NCI-H526 treated with DMSO at 0.1 percent for 48 hours (cell line): ENCODE data around the gene CACNB2.
"Not testable (repeated sequence)": the region's sequence is repeated elsewhere in the genome, so short reads cannot be mapped to it uniquely, and the experiment has no call there.

ENCODE experiments used
- DNase-seq: peaks from one replicate; lab custom pipeline; 2025; lab: John Stamatoyannopoulos, UW

Gene CACNB2

DNA sequence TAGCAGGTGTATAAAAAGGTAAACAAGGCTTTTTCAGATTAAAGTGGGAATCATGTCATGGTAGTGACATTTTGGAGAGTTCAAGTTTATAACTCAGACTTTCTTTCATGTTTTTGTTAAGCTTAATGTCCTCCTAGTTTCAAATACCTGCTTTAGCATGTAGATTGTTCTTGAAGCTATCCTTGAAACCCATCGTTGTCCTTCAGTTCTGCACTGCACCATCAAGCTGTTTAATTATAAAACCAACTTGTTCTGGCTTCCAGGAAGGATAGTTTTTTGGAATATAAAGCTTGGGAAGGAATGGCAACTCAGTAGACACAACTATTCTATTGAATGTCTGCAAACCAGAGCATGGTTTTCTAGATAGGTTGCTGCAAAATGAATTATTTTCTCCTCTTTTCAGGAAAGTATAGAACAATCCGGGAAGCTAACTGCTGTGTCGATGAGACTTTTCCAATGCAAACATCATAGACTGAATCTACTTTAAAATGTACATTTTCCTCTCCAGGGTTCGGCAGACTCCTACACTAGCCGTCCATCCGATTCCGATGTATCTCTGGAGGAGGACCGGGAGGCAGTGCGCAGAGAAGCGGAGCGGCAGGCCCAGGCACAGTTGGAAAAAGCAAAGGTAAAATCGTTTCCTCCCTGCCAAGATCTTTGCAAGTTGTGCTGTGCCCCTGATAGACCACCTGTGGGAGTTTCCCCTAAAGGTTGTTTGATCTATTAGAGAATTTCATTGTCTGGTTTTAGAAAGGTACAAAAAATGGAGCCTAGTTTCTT is 261.4 kb downstream of the CACNB2 start:
- DNase-seq: no peak

DNA sequence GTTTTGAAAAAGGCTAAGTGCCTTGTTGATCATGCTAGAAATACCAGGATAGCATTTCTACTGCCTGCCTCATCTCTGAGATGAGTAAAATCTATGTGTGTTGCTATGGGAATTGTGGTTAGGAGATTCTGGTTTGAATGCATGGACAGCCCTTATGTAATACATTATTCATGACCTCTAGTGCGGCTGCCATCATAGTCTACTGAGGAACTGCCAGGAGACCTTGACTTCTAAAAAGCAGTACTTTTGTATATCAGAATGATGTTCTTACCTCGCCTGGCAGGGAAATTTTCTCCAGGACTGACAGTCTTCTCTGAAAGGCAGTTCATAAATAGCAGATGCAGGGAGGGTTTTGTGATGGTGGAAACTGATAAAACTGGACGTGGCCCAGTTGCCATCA is 262.6 kb downstream of the CACNB2 start:
- peak; percentile 35 for DNase-seq

DNA sequence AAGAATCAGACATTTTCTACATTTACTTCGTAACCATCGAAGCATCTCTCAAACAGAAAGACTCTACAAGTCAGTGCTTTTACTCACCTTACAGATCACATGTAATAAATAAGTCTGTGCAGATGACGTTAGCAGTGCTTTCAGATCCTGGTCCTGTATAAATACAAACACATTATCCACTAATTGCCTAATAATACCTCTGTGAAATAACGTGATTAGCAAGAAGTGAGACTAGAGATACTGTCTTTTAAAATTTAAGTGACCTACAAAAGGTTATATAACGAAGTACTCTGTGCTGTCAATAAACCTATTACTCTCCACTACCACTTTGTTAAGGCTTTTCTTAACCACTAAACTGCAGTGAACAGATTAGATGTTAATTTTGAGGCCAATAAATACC is 264.3 kb downstream of the CACNB2 start:
- no peak for DNase-seq

GRCh38 chr10:18406136-18406535 is 265.9 kb downstream of the CACNB2 start:
- DNase-seq: no peak

GRCh38 chr10:18409599-18410397 is 269.6 kb downstream of the CACNB2 start:
- DNase-seq: no peak

- no peak for DNase-seq
These were observed 273.8 kb downstream of the CACNB2 start for GRCh38 chr10:18414061-18414460.

DNA sequence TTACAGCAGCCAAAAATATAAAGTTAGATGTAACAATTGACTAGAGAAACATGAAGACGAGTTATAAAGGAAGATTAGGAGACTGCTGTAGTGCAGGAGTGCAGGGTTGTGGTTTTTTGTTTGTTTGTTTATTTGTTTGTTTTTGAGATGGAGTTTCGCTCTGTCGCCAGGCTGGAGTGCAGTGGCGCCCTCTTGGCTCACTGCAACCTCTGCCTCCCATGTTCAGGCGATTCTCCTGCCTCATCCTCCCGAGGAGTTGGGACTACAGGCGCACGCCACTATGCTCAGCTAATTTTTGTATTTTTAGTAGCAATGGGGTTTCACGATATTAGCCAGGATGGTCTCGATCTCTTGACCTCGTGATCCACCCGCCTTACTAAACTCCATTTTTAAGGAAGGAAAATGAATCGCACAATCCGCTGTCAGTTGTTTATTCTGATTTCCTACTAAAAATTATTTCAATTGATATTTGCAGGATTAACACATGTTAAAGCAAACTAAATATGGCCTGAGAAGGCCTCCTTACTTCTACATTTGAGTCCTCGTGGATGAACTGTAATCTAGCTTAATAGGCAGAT is 277.8 kb downstream of the CACNB2 start:
- DNase-seq: no peak

GRCh38 chr10:18418541-18419215 is 278.5 kb downstream of the CACNB2 start:
- no peak for DNase-seq

- DNase-seq: no peak
These were observed 279.7 kb downstream of the CACNB2 start for GRCh38 chr10:18419945-18420344.

DNA sequence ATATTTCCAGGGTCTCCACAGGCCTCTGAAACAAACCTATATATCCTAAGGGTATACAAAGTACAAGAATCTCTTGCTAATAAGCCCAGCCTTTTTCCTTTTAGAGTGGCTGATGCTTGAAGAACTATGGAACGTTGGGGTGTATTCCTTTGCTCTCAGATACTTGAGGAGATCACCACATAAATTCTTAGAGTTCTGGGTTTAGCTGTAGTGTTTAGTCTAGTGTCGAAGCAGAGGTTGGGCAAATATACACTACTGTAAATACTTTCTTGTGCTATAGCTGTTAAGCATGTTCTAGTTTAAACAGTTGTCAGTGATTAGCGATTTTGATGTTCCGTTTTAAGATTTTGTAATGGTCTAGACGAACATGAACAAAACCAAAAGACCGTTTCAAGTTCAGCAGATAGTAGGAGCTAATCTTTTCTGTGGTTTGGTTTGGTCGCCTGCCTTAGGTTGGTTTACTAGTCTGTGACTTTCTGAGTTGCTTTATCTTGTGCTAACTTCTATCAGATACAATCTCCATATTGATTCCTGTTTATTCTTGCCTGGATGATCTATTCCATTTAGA is 281.6 kb downstream of the CACNB2 start:
- DNase-seq: no peak

- no peak for DNase-seq
These were observed 282.9 kb downstream of the CACNB2 start for GRCh38 chr10:18423058-18423637.

DNA sequence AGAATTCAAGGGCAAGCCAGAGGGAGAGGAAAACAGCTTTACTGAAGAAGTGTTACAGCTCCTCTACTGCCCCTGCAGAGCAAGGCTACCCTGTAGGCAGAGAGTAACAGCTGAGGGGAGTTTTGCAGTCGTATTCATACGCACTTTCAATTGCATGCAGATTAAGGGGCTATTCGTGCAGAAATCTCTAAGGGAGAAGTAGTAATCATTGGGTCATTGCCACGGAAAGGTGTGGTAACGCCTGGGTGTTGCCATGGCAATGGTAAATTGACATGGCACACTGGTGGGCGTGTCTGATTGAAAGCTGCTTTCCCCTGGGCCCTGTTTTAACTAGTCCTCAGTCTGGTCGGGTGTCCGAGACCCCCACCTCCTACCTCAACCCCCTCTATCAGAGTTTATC is 284.0 kb downstream of the CACNB2 start:
- no peak for DNase-seq

DNA sequence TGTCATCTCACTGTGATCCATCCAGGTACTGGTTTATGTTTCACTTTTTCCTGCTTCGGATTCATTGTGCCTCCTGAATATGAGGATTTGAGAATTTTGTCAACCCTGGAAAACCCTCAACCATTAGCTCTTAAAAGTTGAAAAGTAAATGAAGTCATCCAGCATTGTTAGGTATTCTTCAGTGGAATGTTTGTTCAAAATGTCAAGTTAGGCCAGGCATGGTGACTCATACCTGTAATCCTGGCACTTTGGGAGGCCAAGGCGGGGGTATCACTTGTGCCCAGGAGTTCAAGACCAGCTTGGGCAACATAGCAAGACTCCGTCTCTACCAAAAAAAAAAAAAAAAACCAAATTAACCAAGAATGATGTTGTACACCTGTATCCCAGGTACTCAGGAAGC is 289.1 kb downstream of the CACNB2 start:
- DNase-seq: no peak

GRCh38 chr10:18436902-18437301 is 296.7 kb downstream of the CACNB2 start:
- DNase-seq: no peak

- no peak for DNase-seq
These were observed 297.3 kb downstream of the CACNB2 start for GRCh38 chr10:18437486-18437885.

DNA sequence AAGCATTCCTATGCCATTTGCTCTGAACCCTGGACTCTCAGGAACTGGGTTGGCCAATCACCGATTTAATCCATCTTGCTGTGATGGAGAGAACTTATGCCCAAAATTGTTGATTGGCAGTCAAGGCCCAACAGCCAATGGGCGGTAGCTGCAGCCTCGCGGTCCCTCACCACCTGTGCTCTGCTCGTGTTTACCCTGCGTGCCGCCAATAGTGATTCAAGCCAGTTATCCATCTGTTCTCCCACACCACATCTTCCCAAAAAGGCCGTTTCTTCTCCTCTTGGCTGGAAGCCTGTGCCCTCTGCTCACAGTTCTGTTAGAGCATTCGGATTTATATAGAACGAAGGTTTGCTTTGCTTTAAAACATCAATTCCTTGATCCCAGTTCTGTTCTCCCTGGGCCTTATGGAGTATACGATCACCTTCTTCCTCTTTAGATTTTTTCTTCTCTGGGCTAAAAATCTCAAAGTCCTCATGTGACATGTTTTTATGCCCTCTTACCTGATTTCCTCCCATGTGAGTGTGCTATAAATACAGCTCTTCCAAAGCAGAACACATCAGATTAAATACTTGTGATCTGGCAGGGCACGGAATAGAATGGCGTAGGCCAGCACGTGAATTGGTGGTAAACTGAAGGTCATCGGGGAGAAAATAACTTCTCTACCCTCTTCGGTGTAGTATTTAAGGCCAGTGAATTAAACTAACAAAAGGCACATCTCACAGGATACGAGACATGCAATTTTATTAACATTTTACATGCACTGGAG is 298.3 kb downstream of the CACNB2 start:
- DNase-seq: no peak

DNA sequence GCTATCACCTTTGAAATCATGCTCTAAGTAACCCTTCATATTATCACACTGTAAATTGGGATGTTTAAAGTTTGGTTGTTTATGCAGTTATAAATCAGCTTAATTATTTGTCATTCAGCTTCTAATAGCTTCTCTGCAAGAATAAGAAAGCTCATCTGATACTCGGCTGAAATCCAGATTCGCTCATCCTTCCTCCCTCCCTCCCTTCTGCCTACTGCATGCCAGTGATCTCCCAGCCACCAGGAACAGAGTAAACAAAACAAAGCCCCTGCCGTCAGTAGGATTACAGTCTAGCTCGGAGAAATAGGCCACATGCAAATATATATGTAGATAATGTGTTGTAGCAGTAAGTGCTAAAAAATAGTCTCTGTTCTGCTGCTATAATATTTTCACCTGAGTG is 299.4 kb downstream of the CACNB2 start:
- DNase-seq: no peak

DNA sequence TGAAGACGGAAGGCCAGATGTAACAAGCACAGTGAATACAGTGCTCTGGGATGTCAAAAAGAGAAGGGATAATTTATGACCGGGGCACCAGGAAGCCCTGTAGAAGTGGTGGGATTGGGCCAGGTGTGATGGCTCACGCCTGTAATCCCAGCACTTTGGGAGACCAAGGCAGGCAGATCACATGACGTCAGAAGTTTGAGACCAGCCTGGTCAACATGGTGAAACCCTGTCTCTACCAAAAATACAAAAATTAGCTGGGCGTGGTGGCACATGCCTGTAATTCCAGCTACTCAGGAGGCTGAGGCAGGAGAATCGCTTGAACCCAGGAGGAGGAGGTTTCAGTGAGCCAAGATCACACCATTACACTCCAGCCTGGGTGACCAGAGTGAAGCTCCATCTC is 305.4 kb downstream of the CACNB2 start:
- not testable (repeated sequence) for DNase-seq

DNA sequence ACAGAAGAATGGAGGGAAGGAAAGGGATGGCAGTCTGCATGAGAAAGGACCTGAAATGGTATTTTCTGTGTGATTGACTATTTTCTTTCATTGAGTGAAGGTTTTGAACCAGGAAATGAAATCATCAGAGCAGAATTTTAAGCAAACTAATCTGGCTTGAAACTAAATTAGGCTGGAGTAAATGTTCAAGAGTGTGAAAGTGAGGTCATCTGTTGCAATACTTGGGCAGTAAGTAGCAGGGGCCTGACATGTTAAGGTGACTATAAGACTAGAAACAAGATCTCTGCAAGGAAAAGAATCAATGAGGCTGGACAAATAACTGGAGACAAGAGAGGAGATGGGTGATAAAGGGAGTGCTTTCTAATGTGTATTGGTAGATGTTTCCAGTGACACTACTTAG is 306.0 kb downstream of the CACNB2 start:
- DNase-seq: no peak

- DNase-seq: no peak
These were observed 309.4 kb downstream of the CACNB2 start for GRCh38 chr10:18449611-18450026.

- no peak for DNase-seq
These were observed 310.1 kb downstream of the CACNB2 start for GRCh38 chr10:18450298-18450697.
